GM12865 (cell line): ENCODE measurements around the gene GNB1L.

Experiments
- DNase-seq: peaks from one replicate; pipeline ENCODE4 v3.0.0; 2010; ENCODE audit warnings: low read depth
- H3K4me3 ChIP-seq: 2 replicates; pipeline ENCODE4 v1.5.1; 2011; ENCODE audit warnings: mild to moderate bottlenecking, low read depth, low read length, control low read depth
- TF ChIP-seq, protein P1 (sequence below): IDR thresholded peaks from 2 replicates; pipeline ENCODE4 v1.5.1; 2011; ENCODE audit warnings: low read length, control low read depth, low read depth, inconsistent platforms; ENCODE audit not compliant: insufficient read depth; ENCODE audit errors: missing control alignments

Gene GNB1L

DNA sequence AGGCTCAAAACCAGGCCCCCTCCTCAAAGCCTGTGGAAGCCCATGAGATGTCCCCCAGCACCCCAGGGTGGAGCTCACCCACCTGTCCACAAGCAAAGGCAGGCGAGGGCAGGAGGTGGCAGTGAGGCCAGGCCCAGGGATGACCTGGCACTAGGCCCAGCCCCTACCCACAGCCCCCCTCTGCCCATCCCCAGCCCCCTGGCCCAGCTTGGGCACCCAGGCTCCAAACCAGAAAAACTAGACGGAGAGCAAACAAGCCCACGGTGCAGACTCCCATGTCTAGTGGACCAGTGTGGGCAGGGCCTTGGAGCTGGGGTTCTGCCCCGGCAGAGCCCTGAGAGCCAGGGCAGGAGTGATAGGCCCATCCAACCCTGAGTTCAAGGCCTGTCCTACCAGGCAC, 111.0 kb downstream of the GNB1L start:
- no peak overlapping the region for H3K4me3 ChIP-seq
- TF ChIP-seq, protein P1, sequence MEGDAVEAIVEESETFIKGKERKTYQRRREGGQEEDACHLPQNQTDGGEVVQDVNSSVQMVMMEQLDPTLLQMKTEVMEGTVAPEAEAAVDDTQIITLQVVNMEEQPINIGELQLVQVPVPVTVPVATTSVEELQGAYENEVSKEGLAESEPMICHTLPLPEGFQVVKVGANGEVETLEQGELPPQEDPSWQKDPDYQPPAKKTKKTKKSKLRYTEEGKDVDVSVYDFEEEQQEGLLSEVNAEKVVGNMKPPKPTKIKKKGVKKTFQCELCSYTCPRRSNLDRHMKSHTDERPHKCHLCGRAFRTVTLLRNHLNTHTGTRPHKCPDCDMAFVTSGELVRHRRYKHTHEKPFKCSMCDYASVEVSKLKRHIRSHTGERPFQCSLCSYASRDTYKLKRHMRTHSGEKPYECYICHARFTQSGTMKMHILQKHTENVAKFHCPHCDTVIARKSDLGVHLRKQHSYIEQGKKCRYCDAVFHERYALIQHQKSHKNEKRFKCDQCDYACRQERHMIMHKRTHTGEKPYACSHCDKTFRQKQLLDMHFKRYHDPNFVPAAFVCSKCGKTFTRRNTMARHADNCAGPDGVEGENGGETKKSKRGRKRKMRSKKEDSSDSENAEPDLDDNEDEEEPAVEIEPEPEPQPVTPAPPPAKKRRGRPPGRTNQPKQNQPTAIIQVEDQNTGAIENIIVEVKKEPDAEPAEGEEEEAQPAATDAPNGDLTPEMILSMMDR = no peak
- DNase-seq = no peak

DNA sequence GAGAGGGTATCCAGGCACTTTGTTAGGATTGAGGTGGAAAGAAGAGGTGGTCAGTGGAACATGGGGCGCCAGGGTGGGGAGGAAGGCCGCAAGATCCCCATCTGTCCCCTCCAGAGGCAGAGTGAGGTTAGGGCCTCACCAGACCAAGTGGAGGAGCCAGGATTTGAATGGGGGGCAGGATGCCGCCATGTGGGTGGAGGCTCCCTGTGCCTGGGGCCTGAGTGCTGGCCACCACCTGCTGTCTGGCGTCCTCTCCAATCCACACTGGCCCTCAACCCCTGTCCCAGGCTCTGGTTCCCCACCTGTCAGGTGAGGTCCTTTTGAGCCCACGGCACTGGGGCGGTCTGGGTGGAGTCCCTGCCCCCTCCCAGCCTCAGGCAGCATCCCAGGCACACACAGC, 111.6 kb downstream of the GNB1L start:
- TF ChIP-seq, protein P1 = no peak
- no peak for DNase-seq
- no peak overlapping the region for H3K4me3 ChIP-seq

DNA sequence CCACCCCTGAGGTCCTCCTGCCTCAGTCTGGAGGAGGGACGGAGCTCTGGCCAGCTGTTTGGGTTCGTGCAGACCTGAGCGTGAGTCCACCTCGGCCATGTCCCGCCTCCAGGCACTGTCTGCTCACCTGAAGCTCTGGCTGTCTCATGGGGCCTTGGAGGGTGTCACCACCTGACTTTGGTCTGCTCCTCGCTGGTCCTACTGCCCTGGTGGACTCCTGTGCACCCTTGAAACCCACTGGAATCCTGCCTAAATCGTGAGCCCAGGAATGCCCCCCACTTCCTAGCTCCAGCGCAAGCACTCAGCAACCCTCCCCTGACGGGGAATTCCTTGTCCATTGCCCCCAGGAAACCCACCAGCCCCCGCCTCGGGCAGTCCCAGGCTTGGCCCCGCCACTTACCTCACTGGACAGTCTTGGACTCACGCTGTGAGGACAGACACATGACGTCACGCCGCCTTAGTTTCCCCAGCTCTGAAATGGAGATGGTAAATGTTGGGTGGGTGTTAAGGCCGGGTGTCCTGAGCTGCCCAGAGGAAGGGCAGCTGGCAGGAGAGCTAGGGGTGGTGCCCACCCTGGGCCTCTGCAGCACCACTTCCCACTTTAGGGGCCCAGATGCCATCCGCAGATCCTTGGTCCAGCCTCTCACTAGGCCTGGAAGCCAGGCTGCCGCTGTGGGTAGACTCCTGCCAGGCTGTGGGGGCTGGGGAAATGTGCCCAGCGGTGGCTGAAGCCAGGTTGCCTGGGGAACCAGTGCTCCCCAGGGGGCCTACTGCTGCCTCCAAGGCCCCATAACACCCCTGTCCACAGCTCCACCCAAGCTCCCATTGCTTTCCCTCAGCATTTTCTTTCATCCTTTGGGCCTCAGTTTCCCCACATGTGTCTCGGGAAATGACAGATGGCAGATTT, 112.3 kb downstream of the GNB1L start:
- TF ChIP-seq, protein P1 = no peak
- H3K4me3 ChIP-seq = no peak overlapping the region
- no peak for DNase-seq

DNA sequence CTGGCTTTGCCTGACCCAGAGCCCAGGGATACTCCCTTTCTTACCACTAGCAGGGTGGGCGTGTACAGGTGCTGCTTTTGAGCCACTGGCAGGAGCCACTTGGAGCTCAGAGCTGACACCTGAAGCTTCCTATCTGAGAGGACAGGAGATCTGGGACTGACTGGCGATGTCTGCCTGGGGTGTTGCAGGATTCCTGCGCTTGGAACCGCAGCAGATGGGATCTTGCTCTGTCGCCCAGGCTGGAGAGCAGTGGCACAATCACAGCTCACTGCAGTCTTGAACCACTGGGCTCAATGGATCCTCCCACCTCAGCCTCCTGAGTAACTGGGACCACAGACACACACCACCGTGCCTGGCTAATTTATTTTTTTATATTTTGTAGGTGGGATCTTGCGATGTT, 113.6 kb downstream of the GNB1L start:
- no peak overlapping the region for H3K4me3 ChIP-seq
- TF ChIP-seq, protein P1 = no peak
- no peak for DNase-seq

DNA sequence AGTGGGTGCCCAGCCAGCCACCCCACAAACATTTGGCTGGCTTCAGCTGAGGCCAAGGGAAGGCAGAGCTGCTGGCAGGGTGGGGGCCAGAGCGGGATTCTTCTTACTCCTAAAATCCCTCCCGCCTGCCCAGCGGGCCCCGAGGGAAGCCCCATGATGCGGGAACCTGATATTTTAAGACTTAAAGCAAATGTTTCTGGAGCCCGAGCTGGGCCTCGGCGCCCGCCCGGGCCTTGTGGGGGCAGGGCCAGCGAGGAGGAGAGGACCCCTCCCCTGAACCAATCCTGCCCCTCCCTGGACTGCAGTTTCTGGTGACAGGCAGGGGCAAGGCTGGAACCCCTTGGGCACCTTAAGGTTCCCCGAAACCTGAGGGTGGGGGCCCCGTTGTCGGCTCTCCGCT, 114.1 kb downstream of the GNB1L start:
- TF ChIP-seq, protein P1 = no peak
- H3K4me3 ChIP-seq = no peak overlapping the region
- no peak for DNase-seq

DNA sequence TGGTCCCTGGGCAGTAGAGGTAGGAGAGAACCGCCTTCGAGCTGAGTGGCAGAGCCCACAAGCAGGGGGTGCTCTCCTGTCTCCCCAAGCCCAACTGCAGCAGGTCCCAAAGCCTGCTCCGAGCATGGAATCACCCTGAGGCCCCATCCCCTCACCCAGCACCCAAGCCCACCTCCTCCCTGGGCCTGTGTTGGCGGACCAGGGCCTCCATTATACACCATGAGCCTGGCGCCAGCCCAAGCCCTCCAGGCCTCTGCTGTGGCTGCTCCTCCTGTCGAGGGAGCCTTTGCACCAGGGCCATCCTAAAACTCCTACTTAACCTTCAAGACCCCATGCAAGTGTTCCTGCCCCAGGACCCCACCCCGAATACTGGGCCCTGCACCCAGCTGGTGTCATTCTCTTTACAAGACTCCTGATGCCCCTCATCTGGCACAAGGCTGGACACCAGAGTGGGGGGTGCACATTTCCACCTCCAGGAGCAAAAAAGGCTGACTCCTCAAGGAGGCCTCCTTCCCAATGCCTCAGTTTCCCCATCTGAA, 114.7 kb downstream of the GNB1L start:
- no peak for DNase-seq
- TF ChIP-seq, protein P1 = no peak
- no peak overlapping the region for H3K4me3 ChIP-seq
